Colon (tissue), 2 donors: ENCODE results near the gene SBF2.
"Not testable (repeated sequence)": the region's sequence is repeated elsewhere in the genome, so short reads cannot be mapped to it uniquely, and the experiment has no call there.

Experiments used
- FAIRE-seq: peaks from 2 replicates; lab custom pipeline; 2012; peaks lifted over from hg19 to GRCh38; lab: Jason Lieb, UNC
- donor health status: control.
- donor health status: control.

SBF2 gene

DNA sequence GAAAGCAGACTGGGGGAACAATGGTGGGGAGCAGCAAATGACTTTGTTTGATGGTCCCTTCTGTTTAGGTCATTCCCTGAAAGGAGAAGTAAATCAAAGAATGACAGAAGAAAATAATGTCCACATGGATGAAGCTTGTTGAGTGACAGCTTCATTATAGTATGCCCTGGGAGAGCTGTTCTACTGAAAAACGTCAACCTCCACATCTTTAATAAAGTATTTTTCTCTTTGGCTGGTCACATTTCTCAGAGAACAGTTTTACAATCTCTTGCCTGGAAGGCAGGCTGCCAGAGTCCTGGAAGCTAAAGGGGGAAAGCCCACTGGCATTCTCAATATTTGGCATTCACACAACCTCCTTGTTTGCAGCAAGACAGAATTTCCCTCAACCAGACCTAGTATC lies 342.2 kb downstream of the SBF2 start:
- FAIRE-seq = no peak

DNA sequence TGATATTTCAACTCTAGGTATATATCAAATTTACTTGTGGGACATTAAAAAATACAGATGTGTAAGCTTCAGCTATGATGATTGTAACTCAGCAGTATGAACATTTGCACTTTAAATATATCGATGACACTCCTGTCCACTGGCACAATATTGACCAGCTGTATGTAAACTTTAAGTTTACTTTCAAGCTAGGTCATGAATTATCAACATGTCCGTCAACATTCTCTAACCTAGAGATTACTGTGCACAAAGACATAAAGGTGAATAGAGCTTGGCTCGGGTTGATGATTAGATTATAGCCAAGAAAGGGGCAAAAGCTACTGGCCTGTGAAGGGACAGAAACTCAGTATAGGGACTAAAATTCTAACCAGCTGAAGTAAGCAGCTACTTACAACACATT lies 343.6 kb downstream of the SBF2 start:
- FAIRE-seq = no peak

DNA sequence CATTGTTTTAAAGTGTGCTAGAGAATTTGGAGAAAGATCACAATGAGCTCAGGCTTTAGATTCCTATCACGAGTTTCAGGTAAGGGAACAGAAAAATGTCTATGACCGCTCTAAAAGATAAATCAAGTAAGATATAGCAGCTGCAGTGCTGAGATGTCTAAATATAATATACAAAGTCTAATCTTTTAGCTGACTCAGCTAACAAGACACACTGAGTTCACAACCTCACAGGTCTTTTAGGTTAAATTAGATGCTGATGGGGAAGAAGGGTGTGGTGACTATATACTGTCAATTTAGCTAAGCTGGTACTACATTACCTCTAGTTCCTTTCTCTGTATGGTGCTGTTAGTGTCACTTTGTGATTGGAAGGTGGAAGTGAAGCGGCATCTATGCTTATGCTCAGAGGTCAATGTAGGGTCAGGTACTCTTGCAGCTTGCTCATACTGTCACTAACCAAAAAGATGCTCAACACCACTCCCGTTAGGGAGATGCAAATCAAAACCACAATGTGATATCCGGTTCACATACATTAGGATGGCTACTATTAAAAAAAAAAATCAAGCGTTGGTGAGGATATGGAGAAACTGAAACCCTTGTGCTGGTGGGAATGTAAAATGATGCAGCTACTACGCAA lies 346.7 kb downstream of the SBF2 start:
- FAIRE-seq = no peak

DNA sequence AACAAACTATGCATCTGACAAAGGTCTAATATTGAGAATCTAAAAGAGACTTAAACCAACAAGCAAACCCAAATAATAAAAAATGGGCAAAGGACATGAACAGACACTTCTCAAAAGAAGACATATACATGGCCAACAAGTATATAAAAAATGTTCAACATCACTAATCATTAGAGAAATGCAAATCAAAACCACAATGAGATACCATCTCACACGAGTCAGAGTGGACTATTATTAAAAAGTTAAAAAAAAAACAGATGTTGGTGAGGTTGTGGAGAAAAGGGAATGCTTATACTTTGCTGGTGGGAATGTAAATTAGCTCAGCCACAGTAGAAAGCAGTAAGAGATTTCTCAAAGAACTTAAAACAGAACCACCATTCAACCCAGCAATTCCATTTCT lies 348.3 kb downstream of the SBF2 start:
- FAIRE-seq = not testable (repeated sequence)

DNA sequence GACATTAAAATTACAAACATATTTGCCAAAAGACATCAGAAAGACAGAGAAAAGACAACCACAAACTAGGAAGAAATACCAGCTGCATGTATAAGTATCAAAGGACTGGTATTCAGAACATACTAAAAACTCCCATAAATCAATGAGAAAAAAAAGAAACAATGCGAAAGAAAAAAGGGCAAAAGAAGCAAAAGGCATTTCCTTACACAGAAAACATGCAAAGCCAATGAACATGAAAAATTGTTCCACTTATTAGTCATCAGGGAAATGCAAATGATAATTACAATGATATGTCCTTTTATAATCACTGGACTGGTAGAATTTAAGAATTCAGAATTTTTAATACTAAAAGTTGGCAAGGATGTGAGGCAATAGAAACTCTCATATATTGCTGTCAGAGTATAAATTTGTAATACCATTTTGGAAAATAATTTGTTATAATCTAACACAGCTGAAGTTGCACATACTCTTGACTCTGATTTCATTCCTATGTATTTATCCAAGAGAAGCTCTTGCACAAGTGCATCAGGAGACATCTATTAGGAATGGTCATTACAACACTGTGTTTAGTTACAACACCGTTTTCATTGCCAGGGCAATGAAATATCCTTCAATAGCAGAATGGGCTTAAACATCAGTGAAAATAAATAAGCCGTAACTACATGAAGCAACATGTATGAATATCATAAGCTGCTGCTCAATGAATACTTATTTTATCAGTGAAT lies 350.5 kb downstream of the SBF2 start:
- FAIRE-seq = no peak

DNA sequence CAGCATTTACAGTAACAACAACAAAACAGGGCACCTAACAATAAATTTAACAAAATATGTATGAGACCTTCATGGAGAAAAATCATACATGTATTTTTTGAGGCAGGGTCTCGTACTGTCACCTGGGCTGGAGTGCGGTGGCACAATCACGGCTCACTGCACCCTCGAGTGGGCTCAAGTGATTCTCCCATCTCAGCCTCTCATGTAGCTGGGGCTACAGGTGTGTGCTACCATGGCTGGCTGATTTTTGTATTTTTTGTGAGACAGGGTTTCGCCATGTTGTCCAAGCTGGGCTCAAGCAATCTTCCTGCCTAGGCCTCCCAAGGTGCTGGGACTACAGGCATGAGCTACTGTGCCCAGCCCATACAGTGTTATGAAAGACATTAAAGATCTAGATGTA lies 352.0 kb downstream of the SBF2 start:
- FAIRE-seq = no peak

DNA sequence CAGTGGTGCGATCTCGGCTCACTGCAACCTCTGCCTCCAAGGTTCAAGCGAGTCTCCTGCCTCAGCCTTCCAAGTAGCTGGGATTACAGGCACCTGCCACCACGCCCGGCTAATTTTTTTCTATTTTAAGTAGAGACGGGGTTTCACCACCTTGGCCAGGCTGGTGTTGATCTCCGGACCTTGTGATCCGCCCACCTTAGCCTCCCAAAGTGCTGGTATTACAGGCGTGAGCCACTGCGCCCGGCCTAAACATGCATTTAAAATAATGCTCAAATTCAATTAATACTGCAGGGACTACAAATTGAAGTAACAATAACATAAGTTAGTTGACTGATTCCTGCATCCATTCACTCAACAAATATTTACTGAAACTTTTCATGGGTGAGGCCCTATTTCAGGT lies 354.9 kb downstream of the SBF2 start:
- not testable (repeated sequence) for FAIRE-seq

DNA sequence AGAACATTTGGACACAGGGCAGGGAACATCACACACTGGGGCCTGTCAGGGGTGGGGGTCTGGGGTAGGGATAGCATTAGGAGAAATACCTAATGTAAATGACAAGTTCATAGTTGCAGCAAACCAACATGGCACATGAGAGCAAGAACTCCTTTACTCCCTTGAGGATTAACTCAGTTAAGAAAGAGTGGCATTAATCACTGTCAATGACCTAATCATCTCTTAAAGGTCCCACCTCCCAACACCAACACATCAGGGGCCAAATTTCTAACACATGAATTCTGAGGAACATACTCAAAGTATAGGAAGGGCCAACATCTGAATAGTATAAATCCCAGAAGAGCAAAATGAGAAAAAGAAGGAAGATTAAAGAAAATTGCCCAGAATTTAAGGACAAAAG lies 357.3 kb downstream of the SBF2 start:
- no peak for FAIRE-seq

DNA sequence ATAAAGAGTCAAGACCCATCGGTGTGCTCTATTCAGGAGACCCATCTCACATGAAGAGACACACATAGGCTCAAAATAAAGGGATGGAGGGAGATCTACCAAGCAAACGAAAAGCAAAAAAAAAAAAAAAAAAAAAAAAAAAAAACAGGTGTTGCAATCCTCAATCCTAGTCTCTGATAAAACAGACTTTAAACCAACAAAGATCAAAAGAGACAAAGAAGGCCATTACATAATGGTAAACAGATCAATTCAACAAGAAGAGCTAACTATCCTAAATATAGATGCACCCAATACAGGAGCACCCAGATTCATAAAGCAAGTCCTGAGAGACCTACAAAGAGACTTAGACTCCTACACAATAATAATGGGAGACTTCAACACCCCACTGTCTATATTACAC lies 361.2 kb downstream of the SBF2 start:
- FAIRE-seq = not testable (repeated sequence)

DNA sequence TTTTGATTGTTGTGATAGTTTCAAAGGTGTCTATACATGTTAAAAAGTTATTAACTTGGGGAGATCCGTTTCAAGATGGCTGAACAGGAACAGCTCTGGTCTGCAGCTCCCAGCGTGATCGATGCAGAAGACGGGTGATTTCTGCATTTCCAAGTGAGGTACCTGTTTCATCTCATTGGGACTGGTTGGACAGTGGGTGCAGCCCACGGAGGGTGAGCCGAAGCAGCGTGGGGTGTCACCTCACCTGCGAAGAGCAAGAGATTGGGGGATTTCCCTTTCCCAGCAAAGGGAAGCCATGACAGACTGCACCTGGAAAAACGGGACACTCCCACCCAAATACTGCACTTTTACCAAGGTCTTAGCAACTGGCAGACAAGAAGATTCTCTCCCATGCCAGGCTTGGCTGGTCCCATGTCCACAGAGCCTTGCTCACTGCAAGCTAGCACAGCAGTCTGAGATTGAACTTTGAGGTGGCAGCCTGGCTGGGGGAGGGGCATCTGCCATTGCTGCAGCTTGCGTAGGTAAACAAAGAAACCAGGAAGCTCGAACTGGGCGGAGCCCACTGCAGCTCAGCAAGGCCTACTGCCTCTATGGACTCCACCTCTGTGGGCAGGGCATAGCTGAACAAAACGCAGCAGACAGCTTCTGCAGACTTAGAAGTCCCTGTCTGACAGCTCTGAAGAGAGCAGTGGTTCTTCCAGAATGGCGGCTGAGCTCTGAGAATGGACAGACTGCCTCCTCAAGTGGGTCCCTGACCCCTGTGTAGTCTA lies 363.3 kb downstream of the SBF2 start:
- FAIRE-seq = not testable (repeated sequence)

DNA sequence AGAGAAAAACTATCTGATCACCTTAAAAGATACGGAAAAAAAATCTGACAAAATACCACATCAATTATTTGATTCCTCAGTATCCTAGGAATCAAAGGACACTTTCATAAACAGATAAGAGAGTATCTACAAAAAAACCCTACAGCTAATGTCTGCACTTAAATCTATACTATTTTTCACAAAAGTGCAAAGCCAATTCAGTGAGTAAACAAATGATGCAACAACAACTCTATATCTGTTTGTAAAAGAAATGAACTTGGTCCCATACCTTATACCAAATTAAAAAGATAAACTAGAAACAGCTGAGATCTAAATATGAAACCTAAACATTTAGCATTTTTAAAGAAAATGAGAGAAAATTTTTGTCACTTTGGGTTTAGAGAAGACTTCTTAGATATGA lies 366.3 kb downstream of the SBF2 start:
- no peak for FAIRE-seq

DNA sequence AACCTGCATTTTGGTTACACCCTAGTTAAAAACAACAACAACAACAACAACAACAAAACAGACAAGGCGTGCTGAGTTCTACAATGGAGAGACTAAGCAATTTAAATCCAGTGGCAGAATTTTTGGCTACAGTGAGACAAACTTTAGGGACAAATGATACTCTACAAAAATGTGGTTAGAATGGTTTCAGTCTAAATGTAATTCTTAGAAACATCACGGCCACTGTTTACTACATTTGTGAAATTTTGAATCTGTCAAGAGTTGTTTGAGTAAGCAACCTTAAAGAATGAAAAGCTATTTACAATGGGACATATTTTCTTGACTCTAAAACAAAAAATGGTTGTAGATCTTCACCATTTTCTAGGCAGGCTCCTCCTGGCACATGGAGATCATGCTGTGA lies 370.7 kb downstream of the SBF2 start:
- no peak for FAIRE-seq

DNA sequence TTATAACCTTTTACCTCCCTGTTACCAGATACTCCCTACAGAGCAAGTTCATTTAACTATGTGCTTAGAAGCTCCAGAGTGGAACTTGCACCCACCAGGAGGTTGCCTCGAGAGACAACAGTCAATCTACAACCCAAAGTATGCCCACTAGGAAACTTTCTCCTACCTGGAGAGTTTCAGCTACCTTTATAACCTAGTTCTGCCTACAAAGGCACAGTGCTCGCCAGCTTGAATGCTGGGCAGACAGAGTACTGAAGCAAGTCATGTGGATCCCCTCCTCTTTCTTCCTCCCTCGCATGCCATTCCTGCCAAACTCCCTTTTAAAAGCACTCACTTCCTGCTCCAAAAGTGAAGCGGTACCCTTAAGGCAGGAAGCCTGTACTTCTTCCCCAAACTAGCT lies 371.2 kb downstream of the SBF2 start:
- FAIRE-seq = no peak

DNA sequence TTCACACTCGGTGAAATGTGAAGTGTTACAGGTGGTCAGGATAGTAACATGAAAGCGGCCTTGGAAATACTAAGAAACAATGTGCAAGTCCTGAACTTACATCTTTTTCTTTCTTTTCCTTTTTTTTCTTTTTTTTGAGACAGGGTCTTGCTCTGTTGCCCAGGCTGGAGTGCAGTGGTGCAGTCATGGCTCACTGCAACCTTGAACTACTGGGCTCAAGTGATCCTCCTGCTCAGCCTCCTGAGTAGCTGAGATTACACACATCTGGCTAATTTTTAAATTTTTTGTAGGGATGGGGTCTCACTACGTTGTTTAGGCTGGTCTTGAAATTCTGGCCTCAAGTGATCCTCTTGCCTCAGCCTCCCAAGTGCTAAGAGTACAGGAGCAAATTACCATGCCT lies 377.5 kb downstream of the SBF2 start:
- no peak for FAIRE-seq

DNA sequence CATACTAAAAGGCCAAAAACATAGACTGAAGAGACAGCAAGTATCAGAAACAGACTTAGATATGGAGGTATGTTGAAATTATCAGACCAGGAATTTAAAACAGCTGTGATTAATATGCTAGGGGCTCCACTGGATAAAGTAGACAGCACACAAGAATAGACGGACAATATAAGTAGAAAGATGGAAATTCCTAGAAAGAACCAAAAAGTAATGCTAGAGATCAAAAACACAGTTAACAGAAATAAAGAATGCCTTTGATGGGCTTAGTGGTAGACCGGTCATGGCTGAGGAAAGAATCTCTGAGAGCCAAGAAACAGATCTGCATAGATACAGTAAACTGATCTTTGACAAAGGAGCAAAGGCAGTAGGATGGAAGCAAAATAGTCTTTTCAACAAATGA lies 380.0 kb downstream of the SBF2 start:
- FAIRE-seq = no peak

DNA sequence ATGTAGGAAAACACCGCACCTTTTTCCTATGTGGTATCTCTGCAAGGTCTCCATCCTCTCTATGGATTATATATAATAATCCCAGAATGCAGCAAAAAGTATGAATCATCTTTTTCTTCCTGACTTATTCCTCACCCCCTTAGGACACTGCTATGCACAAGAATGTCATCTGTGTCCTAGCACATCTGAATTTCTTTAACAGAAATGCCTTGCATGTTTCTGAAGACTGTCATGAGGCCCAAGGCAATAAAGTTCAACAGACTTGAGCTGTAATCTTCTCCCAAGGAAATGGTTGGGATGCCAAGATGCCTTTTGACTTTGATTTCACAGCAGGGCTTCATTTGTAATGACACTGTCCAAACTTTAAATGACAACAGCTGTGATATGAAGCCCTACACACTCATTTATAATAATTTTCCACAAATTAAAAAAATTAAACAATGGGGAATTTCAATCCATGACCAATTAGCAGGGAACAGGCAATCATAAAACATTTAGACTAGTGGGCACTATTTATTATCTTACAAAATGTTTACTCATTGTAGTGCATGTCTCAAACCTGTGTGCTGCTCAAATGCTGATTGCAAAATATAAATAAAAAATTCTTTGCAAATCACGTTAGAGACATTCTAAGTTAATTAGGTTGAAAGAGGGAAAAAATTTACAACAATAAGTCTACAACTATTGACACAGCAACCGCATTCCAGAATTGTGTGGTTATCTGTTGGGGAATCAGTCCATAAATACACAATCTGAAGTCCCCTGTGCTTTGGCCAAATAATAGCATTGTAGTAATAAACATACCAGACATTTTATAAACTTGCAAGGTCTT lies 387.8 kb downstream of the SBF2 start:
- no peak for FAIRE-seq

DNA sequence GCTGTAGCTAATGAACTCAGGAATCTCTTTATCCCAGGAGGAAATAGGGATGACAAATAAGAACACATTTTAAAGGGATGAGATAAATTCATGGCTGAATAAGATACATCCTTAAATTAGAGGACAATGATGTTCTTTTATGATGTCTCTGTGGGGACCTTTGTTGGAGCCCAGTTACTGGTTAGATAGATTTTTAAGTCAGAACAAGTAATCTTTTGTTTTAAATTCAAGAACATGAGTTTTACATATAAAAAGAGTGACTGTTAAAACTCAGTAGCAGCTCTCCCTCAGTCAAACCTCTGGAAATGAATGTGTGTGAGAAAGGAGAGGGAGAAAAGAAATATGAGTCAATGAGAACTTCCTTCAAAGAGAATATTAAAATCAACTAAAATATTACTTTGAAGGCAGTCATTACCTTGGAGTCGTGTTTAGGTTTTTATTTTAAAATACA lies 388.5 kb downstream of the SBF2 start:
- no peak for FAIRE-seq

DNA sequence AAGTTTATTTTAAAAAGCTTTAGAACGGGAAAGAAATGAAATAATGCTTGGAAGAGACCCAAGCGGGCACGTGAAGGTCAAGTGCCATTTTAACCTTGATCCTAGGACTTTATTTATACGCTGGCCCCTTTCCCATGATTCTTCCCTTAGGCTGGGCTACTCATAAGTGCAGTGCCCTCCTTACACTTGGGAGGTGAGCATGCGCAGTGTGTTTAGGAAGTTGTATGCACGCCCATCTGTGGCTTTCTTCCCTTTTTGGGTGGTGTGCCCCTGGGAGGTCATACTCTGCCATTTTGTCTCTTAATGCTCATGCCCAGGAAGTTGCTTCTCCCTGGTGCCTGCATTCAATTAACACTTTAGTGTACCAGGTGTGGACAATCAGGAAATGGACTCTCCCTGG lies 390.4 kb downstream of the SBF2 start:
- no peak for FAIRE-seq

DNA sequence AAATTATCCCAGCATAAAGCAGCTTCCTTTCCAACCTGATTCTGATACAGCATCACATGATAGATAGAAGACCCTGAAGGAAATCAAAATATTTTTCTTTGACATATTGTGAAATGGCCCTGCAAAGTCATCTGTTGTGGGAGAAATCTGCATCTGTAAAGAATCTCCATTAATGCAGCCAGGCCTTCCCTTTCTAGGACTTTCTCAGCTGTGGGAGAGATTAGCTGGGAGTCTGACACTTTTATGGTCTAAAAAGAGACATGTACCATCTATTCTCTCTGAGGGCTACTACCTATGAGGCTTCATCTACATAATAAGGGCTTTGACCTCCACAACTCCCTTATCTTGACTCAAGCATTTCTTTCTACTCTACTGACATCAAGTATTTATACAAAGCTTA lies 392.1 kb downstream of the SBF2 start:
- FAIRE-seq = no peak

DNA sequence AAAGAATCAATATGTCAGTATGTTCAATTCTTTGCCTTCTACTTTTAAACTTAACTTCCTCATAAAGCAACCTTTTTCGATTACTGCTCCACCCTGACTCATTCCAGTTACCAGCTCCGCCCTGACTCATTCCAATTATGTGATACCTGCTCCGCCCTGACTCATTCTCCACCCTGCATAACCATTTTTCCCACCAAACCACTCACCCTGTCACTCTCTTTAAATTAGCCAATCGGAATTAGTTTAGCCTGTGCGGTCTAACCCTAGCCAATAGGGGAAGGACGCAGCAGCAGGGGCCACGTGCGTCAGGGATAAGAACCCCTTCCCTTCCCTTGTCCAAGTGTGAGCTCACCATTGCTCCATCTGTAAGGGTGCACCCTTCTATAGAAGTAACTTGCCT lies 393.8 kb downstream of the SBF2 start:
- FAIRE-seq = not testable (repeated sequence)

DNA sequence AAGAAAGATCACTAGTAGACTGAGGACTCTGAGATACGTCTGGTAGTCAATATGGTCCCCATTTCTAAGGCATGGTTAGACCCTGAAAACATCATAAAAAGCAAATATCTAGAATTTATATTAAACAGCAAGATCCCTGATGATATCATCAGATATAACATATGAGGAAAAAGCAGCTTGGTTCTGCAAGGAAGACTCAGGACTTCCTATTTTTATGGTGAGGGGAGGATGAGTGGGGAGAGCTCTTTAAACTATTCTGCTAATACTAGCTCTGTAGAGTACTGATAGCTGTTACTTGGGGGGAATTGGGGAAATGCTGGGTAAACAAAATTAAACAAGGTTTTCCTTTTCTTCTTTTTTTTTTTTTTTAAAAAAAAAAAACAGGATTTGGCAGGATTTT lies 394.3 kb downstream of the SBF2 start:
- no peak for FAIRE-seq

DNA sequence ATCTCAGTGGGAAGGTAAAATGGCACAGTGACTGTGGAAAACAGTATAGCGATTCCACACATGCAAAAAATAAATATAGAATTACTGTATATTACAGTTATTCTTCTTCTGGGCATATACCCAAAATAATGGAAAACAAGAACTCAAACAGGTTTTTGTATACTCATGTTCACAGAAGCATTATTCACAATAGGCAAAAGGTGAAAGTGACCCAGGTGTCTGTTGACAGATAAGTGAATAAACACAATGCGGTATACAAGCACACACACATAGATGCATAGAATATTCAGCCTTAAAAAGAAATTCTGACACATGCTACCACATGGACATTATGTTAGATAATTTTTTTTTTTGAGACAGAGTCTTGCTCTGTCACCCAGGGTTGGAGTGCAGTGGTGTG lies 397.1 kb downstream of the SBF2 start:
- no peak for FAIRE-seq
